Activated CD8-positive, alpha-beta T cell treated with anti-CD3 and anti-CD28 coated beads, Interleukin-2, amount 10 ng/mL, durations not matched to agents 7 days and 5 days (primary cell): ENCODE data around the gene RPS16. TPM values are rescaled to one million over a fixed set of nuclear protein-coding genes. Genes with fewer than 3 reads are reported as not detected.

Experiments used
- ATAC-seq: fragments of 150-1000 bp; cut with Tn5 transposase; one replicate; pipeline ENCODE4 v1.10.0; 2021; ENCODE audit warnings: moderate library complexity
- CTCF ChIA-PET: fragments of 350-600 bp; sonication (Branson Sonifier 250); formaldehyde crosslinking; loops from one replicate; lab custom pipeline; 2021; ENCODE audit warnings: antibody characterized with exemption; lab: Charles Lee
- POLR2A ChIA-PET: fragments of 350-600 bp; sonication (Branson Sonifier 250); formaldehyde crosslinking; loops from one replicate; lab custom pipeline; 2021; ENCODE audit warnings: antibody characterized with exemption; lab: Charles Lee
- DNase-seq: peaks from one replicate; pipeline ENCODE4 v3.0.0-alpha.2; 2020
- H3K27ac Mint-ChIP-seq: one replicate; pipeline ENCODE4 v1.8.0; 2021; ENCODE audit warnings: mild to moderate bottlenecking, mixed read lengths
- H3K27me3 Mint-ChIP-seq: one replicate; pipeline ENCODE4 v1.8.0; 2021; ENCODE audit warnings: low read depth, mixed read lengths
- H3K36me3 Mint-ChIP-seq: one replicate; pipeline ENCODE4 v1.8.0; 2021; ENCODE audit warnings: low read depth, mixed read lengths
- H3K4me1 Mint-ChIP-seq: one replicate; pipeline ENCODE4 v1.8.0; 2021; ENCODE audit warnings: low read depth, mixed read lengths
- H3K4me3 Mint-ChIP-seq: one replicate; pipeline ENCODE4 v1.8.0; 2021; ENCODE audit warnings: mild to moderate bottlenecking, mixed read lengths
- H3K9me3 Mint-ChIP-seq: one replicate; pipeline ENCODE4 v1.8.0; 2022; ENCODE audit warnings: mixed read lengths; ENCODE audit not compliant: insufficient read depth
- total RNA-seq, 2 experiments: library from RNA; stranded (reverse); gene quantifications; one replicate each; pipeline ENCODE4 v1.2.3, GENCODE V29; 2021

RPS16 gene
- total RNA-seq, 2 experiments from 2014 or later: 2,100 to 2,157 TPM

DNA sequence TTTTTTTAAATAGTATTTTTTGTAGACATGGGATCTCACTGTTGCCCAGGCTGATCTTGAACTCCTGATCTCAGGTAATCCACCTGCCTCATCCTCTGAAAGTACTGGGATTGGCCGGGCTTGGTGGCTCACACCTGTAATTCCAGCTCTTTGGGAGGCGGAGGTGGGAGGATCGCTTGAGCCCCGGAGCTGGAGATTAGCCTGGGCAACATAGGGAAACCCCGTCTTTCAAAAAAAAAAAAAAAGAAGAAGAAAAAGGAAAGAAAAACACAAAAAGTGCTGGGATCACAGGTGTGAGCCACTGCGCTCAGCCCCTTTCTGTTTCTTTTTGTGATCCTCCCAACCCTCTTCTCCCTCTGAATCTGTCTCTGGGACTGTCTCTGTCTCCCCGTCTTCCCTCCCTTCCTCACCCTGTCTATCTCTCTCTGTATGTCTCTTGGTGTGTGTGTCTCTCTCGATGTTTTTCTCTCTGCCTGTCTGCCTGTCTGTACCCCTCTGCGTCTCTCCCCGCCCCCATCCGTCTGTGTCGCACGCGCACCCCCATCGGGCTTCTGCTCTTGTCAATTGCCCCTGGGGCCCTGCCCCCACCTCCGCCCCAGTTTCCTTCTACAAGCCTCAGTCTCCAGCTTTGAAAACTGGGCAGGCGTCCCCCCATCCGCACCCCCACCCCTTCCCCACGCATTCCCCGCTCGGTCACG, 29.6 kb downstream of the RPS16 start:
- CTCF ChIA-PET: interaction anchor here (0.5 to 4.6 kb wide), 4 partner anchors 9 to 145 kb away, joined by 3 to 50 read pairs (median 4); partner anchors contain the start of genes MED29 and PAF1
- Mint-ChIP-seq H3K36me3 (peaks cover 30% of the 10 kb centered on the region), H3K4me3 (peak overlapping the region; percentile 74), H3K9me3 (no peaks in the 10 kb centered on the region), H3K27ac (peak overlapping the region; percentile 84), H3K4me1 (peaks cover 60% of the 10 kb centered on the region), H3K27me3 (no peaks in the 10 kb centered on the region)
- DNase-seq (peak; percentile 92), ATAC-seq (peak; percentile 4)
- POLR2A ChIA-PET: interaction anchor here (1.1 to 4.1 kb wide), 7 partner anchors 8 to 133 kb away, joined by 3 to 100 read pairs (median 6); partner anchors contain the start of genes EID2, GMFG, MED29 and PAF1

- no peak for DNase-seq
- Mint-ChIP-seq H3K36me3 (peaks cover 25% of the 10 kb centered on the region), H3K27ac (no peak overlapping the region), H3K27me3 (no peaks in the 10 kb centered on the region), H3K4me1 (peaks cover 59% of the 10 kb centered on the region), H3K4me3 (peak overlapping the region; percentile 25), H3K9me3 (no peaks in the 10 kb centered on the region)
- ATAC-seq: no peak
- ChIA-PET CTCF (interaction anchor here (4.6 kb wide), 1 partner anchor 8 kb away, joined by 50 read pairs; no protein-coding TSS in a partner anchor), POLR2A (interaction anchor here (0.5 to 4.0 kb wide), 3 partner anchors 29 to 541 kb away, joined by 3 to 32 read pairs (median 3); partner anchors contain the start of genes RPS16 and SAMD4B)
Measured at GRCh38 chr19:39405261-39405957, 30.3 kb downstream of the RPS16 start.

DNA sequence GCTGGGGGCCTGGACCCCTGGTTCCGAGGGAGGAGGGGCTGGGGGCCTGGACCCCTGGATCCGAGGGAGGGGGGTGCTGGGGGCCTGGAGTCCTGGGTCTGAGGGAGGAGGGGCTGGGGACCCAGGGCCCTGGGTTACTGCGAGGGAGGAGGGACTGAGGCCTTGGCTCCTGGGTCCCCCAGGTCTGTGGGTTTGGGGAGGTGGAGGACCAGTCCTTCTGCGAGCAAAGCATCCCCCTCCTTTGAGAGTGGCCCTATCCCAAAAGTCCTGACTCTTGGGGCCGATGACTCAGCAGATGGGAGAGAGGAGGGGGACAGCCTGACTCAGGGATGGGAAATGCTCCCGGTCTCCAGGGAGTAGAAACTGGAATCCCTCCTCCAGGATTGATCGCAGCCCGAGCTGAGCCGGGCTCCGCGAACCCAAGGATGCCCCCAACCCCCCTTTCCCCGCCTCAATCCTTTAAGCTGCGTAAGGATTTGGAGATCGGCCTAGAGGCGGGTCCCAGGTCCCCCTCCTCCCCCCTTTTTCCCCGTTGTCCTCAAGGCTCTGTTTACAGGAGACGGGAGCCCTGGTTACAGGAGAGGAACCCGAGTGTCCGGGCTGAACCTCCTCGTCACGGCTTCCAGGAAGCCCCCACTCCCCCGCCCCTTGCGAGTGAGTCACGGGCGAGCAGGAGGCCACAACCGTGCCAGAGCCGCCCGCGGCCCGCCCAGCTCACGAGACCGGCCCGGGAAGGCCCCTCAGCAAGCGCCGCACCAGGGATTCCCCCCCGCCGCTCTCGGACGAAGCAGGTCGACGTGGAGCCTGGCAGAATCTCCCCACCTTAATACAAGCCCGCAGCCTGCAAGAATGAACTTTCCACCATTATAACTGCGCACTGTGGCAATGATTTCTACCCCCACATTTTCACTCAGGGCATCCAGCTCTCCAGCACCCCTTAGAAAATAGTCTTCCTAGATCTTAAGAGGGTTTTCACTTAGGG, 32.1 kb downstream of the RPS16 start:
- peak; percentile 28 for ATAC-seq
- H3K4me3 Mint-ChIP-seq: peak overlapping the region; percentile 75
- peak; percentile 93 for DNase-seq
- H3K9me3 Mint-ChIP-seq: no peaks in the 10 kb centered on the region
- no peaks in the 10 kb centered on the region for H3K27me3 Mint-ChIP-seq
- CTCF ChIA-PET: interaction anchor here (1.2 to 3.9 kb wide), 2 partner anchors 8 kb away, joined by 6 to 64 read pairs; partner anchors contain the start of gene PLEKHG2
- H3K36me3 Mint-ChIP-seq: peaks cover 28% of the 10 kb centered on the region
- peaks cover 72% of the 10 kb centered on the region for H3K4me1 Mint-ChIP-seq
- POLR2A ChIA-PET: interaction anchor here (0.6 to 4.0 kb wide), 9 partner anchors 8 to 106 kb away, joined by 3 to 32 read pairs (median 4); partner anchors contain the start of genes GMFG, MED29, PAF1 and PLEKHG2
- peak overlapping the region; percentile 90 for H3K27ac Mint-ChIP-seq

GRCh38 chr19:39402346-39403300, 33.1 kb downstream of the RPS16 start:
- peak overlapping the region; percentile 75 for H3K4me3 Mint-ChIP-seq
- peaks cover 82% of the 10 kb centered on the region for H3K4me1 Mint-ChIP-seq
- no peaks in the 10 kb centered on the region for H3K9me3 Mint-ChIP-seq
- POLR2A ChIA-PET: interaction anchor here (0.9 to 6.4 kb wide), 10 partner anchors 9 to 105 kb away, joined by 3 to 93 read pairs (median 11); partner anchors contain the start of genes GMFG, MED29, PAF1 and PLEKHG2
- H3K27ac Mint-ChIP-seq: peak overlapping the region; percentile 90
- peaks cover 18% of the 10 kb centered on the region for H3K36me3 Mint-ChIP-seq
- DNase-seq (peak; percentile 91), ATAC-seq (peak; percentile 4)
- CTCF ChIA-PET: interaction anchor here (1.5 to 3.9 kb wide), 3 partner anchors 9 to 350 kb away, joined by 3 to 64 read pairs (median 8); partner anchors contain the start of genes MED29, PAF1 and PLEKHG2
- no peaks in the 10 kb centered on the region for H3K27me3 Mint-ChIP-seq

- ATAC-seq (peak; percentile 57), DNase-seq (peak; percentile 89)
- Mint-ChIP-seq H3K9me3 (no peaks in the 10 kb centered on the region), H3K4me3 (peak overlapping the region; percentile 75), H3K36me3 (peaks cover 12% of the 10 kb centered on the region), H3K4me1 (peaks cover 90% of the 10 kb centered on the region), H3K27me3 (no peaks in the 10 kb centered on the region), H3K27ac (peak overlapping the region; percentile 90)
- POLR2A ChIA-PET: interaction anchor here (1.0 to 6.4 kb wide), 7 partner anchors 10 to 104 kb away, joined by 3 to 93 read pairs (median 11); partner anchors contain the start of genes GMFG, MED29, PAF1 and PLEKHG2
- CTCF ChIA-PET: interaction anchor here (0.7 to 3.9 kb wide), 7 partner anchors 10 to 349 kb away, joined by 3 to 64 read pairs (median 3); partner anchors contain the start of genes MED29, PAF1, PLEKHG2 and RPS16
Measured at GRCh38 chr19:39401549-39402345, 34.0 kb downstream of the RPS16 start.

DNA sequence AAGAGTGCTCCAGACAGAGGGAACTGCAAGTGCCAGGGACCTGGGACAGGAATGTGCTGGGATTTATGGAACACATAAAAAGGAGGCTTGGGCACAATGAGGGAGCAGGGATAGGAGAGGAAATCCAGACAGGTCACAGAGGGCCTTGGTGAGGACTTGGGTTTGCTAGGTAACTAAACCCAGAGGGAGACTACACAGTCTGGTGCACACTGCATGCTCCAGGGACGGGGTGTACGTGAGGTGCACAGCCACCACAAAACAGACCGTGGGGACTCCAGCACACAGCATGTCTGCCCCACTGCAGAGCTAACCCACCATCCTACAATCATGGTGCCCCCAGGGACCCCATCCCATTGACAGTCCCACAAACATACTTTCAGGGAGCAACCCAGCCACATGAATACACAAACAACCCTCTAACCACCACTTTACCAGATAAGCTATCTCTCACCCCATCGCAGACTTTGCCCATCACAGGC, 34.6 kb downstream of the RPS16 start:
- POLR2A ChIA-PET: interaction anchor here (1.0 to 6.4 kb wide), 6 partner anchors 7 to 66 kb away, joined by 5 to 100 read pairs (median 16); partner anchors contain the start of genes GMFG, MED29, PAF1 and PLEKHG2
- H3K9me3 Mint-ChIP-seq: no peaks in the 10 kb centered on the region
- H3K36me3 Mint-ChIP-seq: peaks cover 12% of the 10 kb centered on the region
- ATAC-seq (peak; percentile 22), DNase-seq (no peak)
- H3K27ac Mint-ChIP-seq: peak overlapping the region; percentile 90
- H3K4me3 Mint-ChIP-seq: peak overlapping the region; percentile 75
- H3K27me3 Mint-ChIP-seq: no peaks in the 10 kb centered on the region
- CTCF ChIA-PET: interaction anchor here (0.7 to 3.9 kb wide), 8 partner anchors 10 to 349 kb away, joined by 3 to 64 read pairs (median 3); partner anchors contain the start of genes MED29, PAF1, PLEKHG2 and RPS16
- H3K4me1 Mint-ChIP-seq: peaks cover 88% of the 10 kb centered on the region

DNA sequence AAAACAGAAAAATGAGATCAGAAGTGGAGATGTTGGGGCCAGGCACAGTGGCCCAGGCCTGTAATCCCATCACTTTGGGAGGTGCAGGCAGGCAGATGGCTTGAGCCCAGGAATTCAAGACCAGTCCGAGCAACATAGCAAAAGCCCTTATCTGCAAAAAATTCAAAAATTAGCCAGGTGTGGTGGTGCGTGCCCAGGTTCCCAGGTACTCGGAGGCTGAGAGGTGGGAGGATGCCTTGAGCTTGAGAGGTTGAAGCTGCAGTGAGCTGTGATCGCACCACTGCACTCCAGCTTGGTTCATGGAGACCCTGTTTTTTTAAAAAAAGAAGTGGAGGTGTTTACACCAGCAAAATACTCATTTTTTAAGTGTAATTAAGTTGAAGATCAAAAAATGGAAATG, 35.7 kb downstream of the RPS16 start:
- ChIA-PET CTCF (interaction anchor here (0.6 to 3.9 kb wide), 4 partner anchors 9 to 51 kb away, joined by 3 to 64 read pairs (median 3); partner anchors contain the start of genes MED29, PAF1 and PLEKHG2), POLR2A (interaction anchor here (5.4 to 6.4 kb wide), 2 partner anchors 8 to 12 kb away, joined by 93 to 100 read pairs; partner anchors contain the start of genes PLEKHG2 and ZFP36)
- Mint-ChIP-seq H3K4me1 (peaks cover 81% of the 10 kb centered on the region), H3K36me3 (peaks cover 19% of the 10 kb centered on the region), H3K27me3 (no peaks in the 10 kb centered on the region), H3K9me3 (no peaks in the 10 kb centered on the region), H3K27ac (peak overlapping the region; percentile 12), H3K4me3 (no peak overlapping the region)
- ATAC-seq: no peak
- DNase-seq: no peak

DNA sequence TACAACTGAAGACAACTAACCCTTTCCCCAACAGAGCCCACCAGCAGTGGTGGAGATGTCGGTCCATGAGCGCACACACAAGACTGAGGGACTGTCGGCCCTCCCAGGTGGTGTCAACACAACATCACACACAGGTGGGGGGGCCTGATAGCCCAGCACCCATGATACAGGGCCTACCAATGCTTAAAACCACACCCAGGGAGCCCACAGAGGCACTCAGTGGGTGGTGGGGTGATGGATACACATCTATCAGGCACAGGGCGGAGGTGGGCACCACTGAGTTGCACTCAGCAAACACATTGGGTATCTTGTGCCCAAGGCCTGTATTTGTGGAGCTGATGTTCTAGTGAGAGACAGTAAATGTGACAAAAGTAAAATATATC, 36.1 kb downstream of the RPS16 start:
- no peaks in the 10 kb centered on the region for H3K27me3 Mint-ChIP-seq
- peaks cover 22% of the 10 kb centered on the region for H3K36me3 Mint-ChIP-seq
- peak overlapping the region; percentile 12 for H3K27ac Mint-ChIP-seq
- CTCF ChIA-PET: interaction anchor here (1.8 to 3.9 kb wide), 2 partner anchors 9 to 12 kb away, joined by 3 to 64 read pairs; partner anchors contain the start of genes MED29, PAF1 and PLEKHG2
- no peaks in the 10 kb centered on the region for H3K9me3 Mint-ChIP-seq
- no peak for ATAC-seq
- POLR2A ChIA-PET: interaction anchor here (5.4 to 6.4 kb wide), 2 partner anchors 8 to 12 kb away, joined by 93 to 100 read pairs; partner anchors contain the start of genes PLEKHG2 and ZFP36
- peak overlapping the region; percentile 8 for H3K4me3 Mint-ChIP-seq
- DNase-seq: no peak
- H3K4me1 Mint-ChIP-seq: peaks cover 78% of the 10 kb centered on the region
